Kidney epithelial cell (primary cell): ENCODE measurements around the gene URB2. TPM values are rescaled to one million over a fixed set of nuclear protein-coding genes. Genes with fewer than 3 reads are reported as not detected.
A peak's percentile ranks its signal among the peaks of the same experiment; 100 is the strongest.

ENCODE experiments used
- DNase-seq: peaks from one replicate; pipeline ENCODE4 v3.0.0-alpha.2; 2010; ENCODE audit warnings: low read depth
- H3K27me3 ChIP-seq: 2 replicates; pipeline ENCODE4 v1.6.0; 2011; ENCODE audit warnings: low read length; ENCODE audit not compliant: control insufficient read depth, insufficient read depth
- H3K36me3 ChIP-seq: 2 replicates; pipeline ENCODE4 v1.5.1; 2011; ENCODE audit warnings: low read length; ENCODE audit not compliant: control insufficient read depth, insufficient read depth
- H3K4me3 ChIP-seq: 2 replicates; pipeline ENCODE4 v1.5.1; 2011; ENCODE audit warnings: low read depth, mild to moderate bottlenecking, control low read depth, low read length
- CTCF ChIP-seq: IDR thresholded peaks from 2 replicates; pipeline ENCODE4 v1.5.1; 2011; ENCODE audit warnings: mild to moderate bottlenecking, moderate library complexity, low read length, control low read depth, inconsistent platforms; ENCODE audit not compliant: insufficient read depth, poor library complexity, severe bottlenecking
- total RNA-seq: library from RNA; depleted of rRNA; stranded (reverse); fragments of >200 nt; gene quantifications from 2 replicates; pipeline ENCODE4 v1.2.3, GENCODE V29; 2015

URB2 gene
- total RNA-seq, 1 donor from 2014 or later: 13.5 TPM

- TF ChIP-seq CTCF: no peak
- no peak overlapping the region for H3K4me3 ChIP-seq
- H3K36me3 ChIP-seq: no peaks in the 10 kb centered on the region
- no peaks in the 10 kb centered on the region for H3K27me3 ChIP-seq
- DNase-seq: no peak
These were observed 64.6 kb downstream of the URB2 start for GRCh38 chr1:229690662-229691061.

- no peaks in the 10 kb centered on the region for H3K36me3 ChIP-seq
- H3K4me3 ChIP-seq: no peak overlapping the region
- no peak for DNase-seq
- no peaks in the 10 kb centered on the region for H3K27me3 ChIP-seq
- TF ChIP-seq CTCF: no peak
These were observed 65.3 kb downstream of the URB2 start for GRCh38 chr1:229691362-229691761.

GRCh38 chr1:229693129-229693900 lies 67.3 kb downstream of the URB2 start:
- no peaks in the 10 kb centered on the region for H3K36me3 ChIP-seq

GRCh38 chr1:229694053-229694693 lies 68.1 kb downstream of the URB2 start:
- TF ChIP-seq CTCF: no peak
- Histone ChIP-seq H3K36me3 (no peaks in the 10 kb centered on the region), H3K4me3 (no peak overlapping the region), H3K27me3 (no peaks in the 10 kb centered on the region)
- DNase-seq: peak; percentile 61

More at GRCh38 chr1:229693129-229693900, 67.3 kb downstream of the URB2 start:
- H3K27me3 ChIP-seq: no peaks in the 10 kb centered on the region
- no peak for DNase-seq
- no peak for TF ChIP-seq CTCF
- H3K4me3 ChIP-seq: no peak overlapping the region

- H3K27me3 ChIP-seq: no peaks in the 10 kb centered on the region
- no peak for TF ChIP-seq CTCF
- H3K36me3 ChIP-seq: no peaks in the 10 kb centered on the region
- H3K4me3 ChIP-seq: no peak overlapping the region
- DNase-seq: no peak
These were observed 70.3 kb downstream of the URB2 start for GRCh38 chr1:229696385-229696784.
